T-cell (primary cell): ENCODE measurements around the gene PAGR1. TPM values are rescaled to one million over a fixed set of nuclear protein-coding genes. Genes with fewer than 3 reads are reported as not detected.
A peak's percentile ranks its signal among the peaks of the same experiment; 100 is the strongest.

Experiments
- ATAC-seq, 4 experiments: fragments of 200-7000 bp in 3 of 4; fragments of 150-1000 bp in 1 of 4; cut with Tn5 transposase; replicated peaks in 1 of 4; 1 replicate in 3 of 4; 2 replicates in 1 of 4; pipeline ENCODE4 v1.10.0; 2021; ENCODE audit warnings: moderate library complexity in 3 of 4, mild to moderate bottlenecking in 2 of 4, moderate number of reproducible peaks in 1 of 4
- CTCF ChIA-PET, 2 donors: fragments of 300-600 bp; sonication (Branson Sonifier 250); formaldehyde crosslinking; loops; one replicate each; lab custom pipeline; 2022; ENCODE audit warnings: antibody characterized with exemption in 2 of 2; lab: Charles Lee
- POLR2A ChIA-PET, 2 donors: fragments of 300-600 bp; sonication (Branson Sonifier 250); formaldehyde crosslinking; loops; one replicate each; lab custom pipeline; 2022; ENCODE audit warnings: antibody characterized with exemption in 2 of 2; lab: Charles Lee
- DNase-seq, 35 experiments: peaks; one replicate each; pipeline versions ENCODE4 v3.0.0 to v3.0.0-alpha.2; 2013 to 2023
- H3K27ac ChIP-seq: one replicate; pipeline ENCODE4 v1.5.1; 2013; ENCODE audit warnings: low read length
- H3K27me3 ChIP-seq, 2 experiments: replicated peaks in 1 of 2; 1 replicate in 1 of 2; 2 replicates in 1 of 2; pipeline versions ENCODE4 v1.6.1 to v1.7.0; 2013; ENCODE audit warnings: low read length in 1 of 2, mixed read lengths in 1 of 2; ENCODE audit not compliant: control insufficient read depth in 2 of 2, insufficient read depth in 2 of 2; ENCODE audit errors: extremely low read depth in 1 of 2
- H3K36me3 ChIP-seq, 2 donors: 1 replicate in 1 of 2; 2 replicates in 1 of 2; pipeline versions ENCODE4 v1.6.1 to v1.7.0; 2013; ENCODE audit warnings: low read length in 1 of 2; ENCODE audit not compliant: control insufficient read depth in 2 of 2, insufficient read depth in 1 of 2; ENCODE audit errors: extremely low read depth in 1 of 2
- H3K4me1 ChIP-seq, 2 experiments: 1 replicate in 1 of 2; 2 replicates in 1 of 2; pipeline versions ENCODE4 v1.6.1 to v1.7.0; 2013; ENCODE audit warnings: low read length in 2 of 2, mixed read lengths in 1 of 2; ENCODE audit not compliant: insufficient read depth in 2 of 2, control insufficient read depth in 1 of 2; ENCODE audit errors: extremely low read depth in 1 of 2
- H3K4me3 ChIP-seq, 2 donors: 1 replicate in 1 of 2; 2 replicates in 1 of 2; pipeline versions ENCODE4 v1.5.1 to v1.7.0; 2013; ENCODE audit warnings: mild to moderate bottlenecking in 2 of 2, low read length in 1 of 2, moderate library complexity in 1 of 2; ENCODE audit not compliant: control insufficient read depth in 1 of 2; ENCODE audit errors: extremely low read depth in 1 of 2
- H3K9me3 ChIP-seq: 2 replicates; pipeline ENCODE4 v1.7.0; 2013
- H3K27ac Mint-ChIP-seq, 2 donors: one replicate each; pipeline ENCODE4 v1.8.0; 2020 to 2021; ENCODE audit warnings: mild to moderate bottlenecking in 2 of 2, mixed read lengths in 2 of 2
- H3K27me3 Mint-ChIP-seq, 2 donors: one replicate each; pipeline ENCODE4 v1.8.0; 2021 to 2022; ENCODE audit warnings: mixed read lengths in 2 of 2
- H3K36me3 Mint-ChIP-seq: one replicate; pipeline ENCODE4 v1.8.0; 2021; ENCODE audit warnings: mixed read lengths
- H3K4me1 Mint-ChIP-seq, 3 donors: one replicate each; pipeline ENCODE4 v1.8.0; 2020 to 2022; ENCODE audit warnings: mixed read lengths in 3 of 3, mild to moderate bottlenecking in 1 of 3
- H3K4me3 Mint-ChIP-seq, 3 donors: one replicate each; pipeline ENCODE4 v1.8.0; 2020 to 2022; ENCODE audit warnings: mild to moderate bottlenecking in 3 of 3, mixed read lengths in 3 of 3, moderate library complexity in 3 of 3
- H3K9me3 Mint-ChIP-seq, 3 donors: one replicate each; pipeline ENCODE4 v1.8.0; 2020 to 2022; ENCODE audit warnings: mixed read lengths in 3 of 3
- WGBS: methylation state at CpG from one replicate; pipeline ENCODE4 v1.1.5; 2013; ENCODE audit warnings: missing lambda C conversion rate; ENCODE audit not compliant: insufficient coverage; 5-methylcytosine and 5-hydroxymethylcytosine counted together
- total RNA-seq, 35 experiments: library from RNA in 6 of 35; stranded (reverse) in 6 of 35; fragments of 120-200 nt in 1 of 35; gene quantifications; one replicate each; pipeline versions ENCODE4 v1.2.1 to v1.2.4 and lab custom pipeline; 2013 to 2026

PAGR1 gene
- total RNA-seq, 5 donors from 2014 or later (not counting 1 experiment from before 2014, with no cell fraction given) = 16.0 to 47.2 (median 40.6) TPM

- no peak overlapping the region for H3K4me3 Mint-ChIP-seq
- Histone ChIP-seq H3K4me1 (no peaks in the 10 kb centered on the region), H3K27me3 (no peaks in the 10 kb centered on the region), H3K9me3 (no peaks in the 10 kb centered on the region), H3K4me3 (no peak overlapping the region), H3K27ac (no peak overlapping the region), H3K36me3 (peaks cover 24 to 93% of the 10 kb centered on the region in 2 donors)
- no peaks in the 10 kb centered on the region for H3K27me3 Mint-ChIP-seq
- CTCF ChIA-PET = no interaction called here
- H3K4me1 Mint-ChIP-seq = peaks cover 0 to 1% (median 0%) of the 10 kb centered on the region in 3 donors
- POLR2A ChIA-PET = no interaction called here
- DNase-seq = no peak
- WGBS = 100% methylated on average over 1 of the region's 5 CpGs
- no peaks in the 10 kb centered on the region for H3K9me3 Mint-ChIP-seq
- peaks cover 36% of the 10 kb centered on the region for H3K36me3 Mint-ChIP-seq
- no peak for ATAC-seq
- H3K27ac Mint-ChIP-seq = peak overlapping the region in 1 of 2 donors; percentile 52
Measured at GRCh38 chr16:29837841-29838240, 21.9 kb downstream of the PAGR1 start.

GRCh38 chr16:29839822-29840221, 23.9 kb downstream of the PAGR1 start:
- DNase-seq (no peak), ATAC-seq (no peak)
- Mint-ChIP-seq H3K27me3 (no peaks in the 10 kb centered on the region), H3K4me1 (peaks cover 0 to 2% (median 1%) of the 10 kb centered on the region in 3 donors), H3K27ac (no peak overlapping the region), H3K4me3 (no peak overlapping the region), H3K9me3 (no peaks in the 10 kb centered on the region), H3K36me3 (peaks cover 36% of the 10 kb centered on the region)
- no peak overlapping the region for H3K27ac ChIP-seq
- no peaks in the 10 kb centered on the region for H3K9me3 ChIP-seq
- peaks cover 28 to 90% of the 10 kb centered on the region in 2 donors for H3K36me3 ChIP-seq
- CTCF ChIA-PET = no interaction called here
- no peaks in the 10 kb centered on the region for H3K27me3 ChIP-seq
- WGBS = 100% methylated on average over 1 of the region's 6 CpGs
- no peaks in the 10 kb centered on the region for H3K4me1 ChIP-seq
- POLR2A ChIA-PET = interaction anchor here in 1 of 2 donors (0.6 to 0.7 kb wide), 2 partner anchors 117 to 931 kb away, joined by 5 to 6 read pairs; no protein-coding TSS in a partner anchor
- no peak overlapping the region for H3K4me3 ChIP-seq

- Histone ChIP-seq H3K4me3 (no peak overlapping the region), H3K36me3 (peaks cover 28 to 90% of the 10 kb centered on the region in 2 donors), H3K27ac (no peak overlapping the region), H3K27me3 (no peaks in the 10 kb centered on the region), H3K9me3 (no peaks in the 10 kb centered on the region), H3K4me1 (no peaks in the 10 kb centered on the region)
- H3K27ac Mint-ChIP-seq = no peak overlapping the region
- H3K4me3 Mint-ChIP-seq = no peak overlapping the region
- ChIA-PET CTCF (no interaction called here), POLR2A (interaction anchor here in 1 of 2 donors (0.7 kb wide), 1 partner anchor 117 kb away, joined by 6 read pairs; no protein-coding TSS in a partner anchor)
- ATAC-seq = no peak
- peaks cover 0 to 2% (median 1%) of the 10 kb centered on the region in 3 donors for H3K4me1 Mint-ChIP-seq
- no peaks in the 10 kb centered on the region for H3K27me3 Mint-ChIP-seq
- over 99% methylated on average over 9 of the region's 10 CpGs for WGBS
- no peaks in the 10 kb centered on the region for H3K9me3 Mint-ChIP-seq
- DNase-seq = no peak
- H3K36me3 Mint-ChIP-seq = peaks cover 38% of the 10 kb centered on the region
Measured at GRCh38 chr16:29840240-29840639, 24.3 kb downstream of the PAGR1 start.

- ATAC-seq = no peak
- H3K27me3 Mint-ChIP-seq = no peaks in the 10 kb centered on the region
- Histone ChIP-seq H3K9me3 (no peaks in the 10 kb centered on the region), H3K4me1 (no peaks in the 10 kb centered on the region), H3K4me3 (no peak overlapping the region), H3K27me3 (no peaks in the 10 kb centered on the region), H3K27ac (no peak overlapping the region), H3K36me3 (peaks cover 34 to 91% of the 10 kb centered on the region in 2 donors)
- no peak overlapping the region for H3K4me3 Mint-ChIP-seq
- no peak for DNase-seq
- H3K4me1 Mint-ChIP-seq = peaks cover 0 to 2% (median 1%) of the 10 kb centered on the region in 3 donors
- peaks cover 39% of the 10 kb centered on the region for H3K36me3 Mint-ChIP-seq
- peak overlapping the region in 1 of 2 donors; percentile 22 for H3K27ac Mint-ChIP-seq
- CTCF ChIA-PET = interaction anchor here in 1 of 2 donors (0.5 kb wide), 2 partner anchors 9 to 129 kb away, joined by 3 to 4 read pairs; no protein-coding TSS in a partner anchor
- WGBS = 100% methylated on average over 16 of the region's 23 CpGs
- no peaks in the 10 kb centered on the region for H3K9me3 Mint-ChIP-seq
- POLR2A ChIA-PET = interaction anchor here in 1 of 2 donors (0.6 kb wide), 1 partner anchor 868 kb away, joined by 6 read pairs; no protein-coding TSS in a partner anchor
Measured at GRCh38 chr16:29841631-29842030, 25.7 kb downstream of the PAGR1 start.

GRCh38 chr16:29842732-29843346, 26.9 kb downstream of the PAGR1 start:
- Histone ChIP-seq H3K9me3 (no peaks in the 10 kb centered on the region), H3K27ac (no peak overlapping the region), H3K4me1 (no peaks in the 10 kb centered on the region), H3K36me3 (peaks cover 38 to 92% of the 10 kb centered on the region in 2 donors), H3K4me3 (no peak overlapping the region), H3K27me3 (no peaks in the 10 kb centered on the region)
- POLR2A ChIA-PET = interaction anchor here in 1 of 2 donors (0.6 kb wide), 1 partner anchor 875 kb away, joined by 3 read pairs; no protein-coding TSS in a partner anchor
- ATAC-seq = no peak
- no peak for DNase-seq
- CTCF ChIA-PET = interaction anchor here in 1 of 2 donors (0.6 kb wide), 1 partner anchor 44 kb away, joined by 4 read pairs; no protein-coding TSS in a partner anchor
- WGBS = 96% methylated on average over 6 of the region's 9 CpGs
- Mint-ChIP-seq H3K36me3 (peaks cover 36% of the 10 kb centered on the region), H3K4me1 (peaks cover 0 to 3% (median 2%) of the 10 kb centered on the region in 3 donors), H3K27me3 (no peaks in the 10 kb centered on the region), H3K9me3 (no peaks in the 10 kb centered on the region), H3K27ac (peak overlapping the region; percentile 65 to 76), H3K4me3 (no peak overlapping the region)

GRCh38 chr16:29843931-29844330, 28.0 kb downstream of the PAGR1 start:
- H3K4me3 ChIP-seq = no peak overlapping the region
- no peak overlapping the region for H3K27ac ChIP-seq
- peaks cover 34 to 83% of the 10 kb centered on the region in 2 donors for H3K36me3 ChIP-seq
- WGBS = 98% methylated on average over 7 of the region's 8 CpGs
- H3K4me1 ChIP-seq = peaks cover 0 to 9% of the 10 kb centered on the region in 2 experiments
- ChIA-PET CTCF (interaction anchor here in 1 of 2 donors (0.6 kb wide), 1 partner anchor 18 kb away, joined by 6 read pairs; no protein-coding TSS in a partner anchor), POLR2A (no interaction called here)
- Mint-ChIP-seq H3K27ac (peak overlapping the region; percentile 42 to 45), H3K27me3 (no peaks in the 10 kb centered on the region), H3K4me3 (no peak overlapping the region), H3K9me3 (no peaks in the 10 kb centered on the region), H3K4me1 (peaks cover 6 to 10% (median 6%) of the 10 kb centered on the region in 3 donors), H3K36me3 (peaks cover 35% of the 10 kb centered on the region)
- ATAC-seq (no peak), DNase-seq (no peak)
- no peaks in the 10 kb centered on the region for H3K27me3 ChIP-seq
- H3K9me3 ChIP-seq = no peaks in the 10 kb centered on the region
